Stimulated activated CD8-positive, alpha-beta memory T cell treated with anti-CD3 and anti-CD28 coated beads, Interleukin-7, amount 100 ng/mL, for 24 hours (primary cell): Measurements from ENCODE around the gene IFT81.
"Not testable (repeated sequence)": the region's sequence is repeated elsewhere in the genome, so short reads cannot be mapped to it uniquely, and the experiment has no call there.

ENCODE experiments used
- DNase-seq: peaks from one replicate; pipeline ENCODE4 v3.0.0-alpha.2; 2020; ENCODE audit warnings: low read depth

The IFT81 gene

GRCh38 chr12:110246636-110247339, 122.6 kb downstream of the IFT81 start:
- DNase-seq, result no peak

- no peak for DNase-seq
Observed at GRCh38 chr12:110247340-110248095, 123.4 kb downstream of the IFT81 start.

- DNase-seq, result no peak
Observed at GRCh38 chr12:110248096-110248447, 123.9 kb downstream of the IFT81 start.

- no peak for DNase-seq
Observed at GRCh38 chr12:110249105-110249504, 124.9 kb downstream of the IFT81 start.

- no peak for DNase-seq
Observed at GRCh38 chr12:110249716-110250225, 125.6 kb downstream of the IFT81 start.

GRCh38 chr12:110251381-110251780, 127.2 kb downstream of the IFT81 start:
- no peak for DNase-seq

GRCh38 chr12:110252716-110253115, 128.6 kb downstream of the IFT81 start:
- no peak for DNase-seq

GRCh38 chr12:110253176-110253575, 129.0 kb downstream of the IFT81 start:
- DNase-seq, result no peak

- no peak for DNase-seq
Observed at GRCh38 chr12:110254971-110255540, 130.9 kb downstream of the IFT81 start.

GRCh38 chr12:110255890-110256456, 131.8 kb downstream of the IFT81 start:
- not testable (repeated sequence) for DNase-seq

- DNase-seq, result no peak
Observed at GRCh38 chr12:110256780-110257431, 132.7 kb downstream of the IFT81 start.

GRCh38 chr12:110258466-110258865, 134.3 kb downstream of the IFT81 start:
- DNase-seq, result no peak

GRCh38 chr12:110262442-110263388, 138.6 kb downstream of the IFT81 start:
- DNase-seq, result no peak

- DNase-seq, result no peak
Observed at GRCh38 chr12:110266381-110266960, 142.3 kb downstream of the IFT81 start.

GRCh38 chr12:110266980-110267620, 142.9 kb downstream of the IFT81 start:
- DNase-seq, result no peak
